SK-N-SH (cell line): ENCODE results near the gene GHDC.

Experiments
- CTCF ChIP-seq: fragments of 200-600 bp; sonication (generic); IDR thresholded peaks from 2 replicates; pipeline ENCODE4 v1.6.1; 2017; ENCODE audit warnings: antibody characterized with exemption, mild to moderate bottlenecking, moderate library complexity
- EP300 ChIP-seq, 2 experiments: IDR thresholded peaks; 2 replicates each; pipeline versions ENCODE4 v1.4.0 to v1.6.1; 2012; ENCODE audit warnings: borderline replicate concordance in 1 of 2, low read depth in 1 of 2, low read length in 1 of 2
- EZH2phosphoT487 ChIP-seq: fragments of 200-600 bp; sonication (generic); IDR thresholded peaks from 2 replicates; pipeline ENCODE4 v1.6.1; 2017; ENCODE audit warnings: low read depth, mixed run types, mild to moderate bottlenecking, antibody characterized with exemption, moderate library complexity, borderline replicate concordance
- RAD21 ChIP-seq: IDR thresholded peaks from 2 replicates; pipeline ENCODE4 v1.6.1; 2012; ENCODE audit warnings: mild to moderate bottlenecking, low read length
- RFX5 ChIP-seq: IDR thresholded peaks from 2 replicates; pipeline ENCODE4 v1.6.1; 2012; ENCODE audit warnings: mild to moderate bottlenecking, improper control_type of control experiment, low read length
- SIN3A ChIP-seq: IDR thresholded peaks from 2 replicates; pipeline ENCODE4 v1.6.1; 2012; ENCODE audit warnings: low read depth, mild to moderate bottlenecking, low read length, moderate library complexity, borderline replicate concordance
- YY1 ChIP-seq: IDR thresholded peaks from 2 replicates; pipeline ENCODE4 v1.4.0; 2012; ENCODE audit warnings: low read depth, mild to moderate bottlenecking
- TF ChIP-seq, protein P1 (sequence below): fragments of 150-350 bp; IDR thresholded peaks from 2 replicates; pipeline ENCODE4 v1.6.1; 2016; ENCODE audit warnings: mild to moderate bottlenecking, low read depth, low read length

DNA sequence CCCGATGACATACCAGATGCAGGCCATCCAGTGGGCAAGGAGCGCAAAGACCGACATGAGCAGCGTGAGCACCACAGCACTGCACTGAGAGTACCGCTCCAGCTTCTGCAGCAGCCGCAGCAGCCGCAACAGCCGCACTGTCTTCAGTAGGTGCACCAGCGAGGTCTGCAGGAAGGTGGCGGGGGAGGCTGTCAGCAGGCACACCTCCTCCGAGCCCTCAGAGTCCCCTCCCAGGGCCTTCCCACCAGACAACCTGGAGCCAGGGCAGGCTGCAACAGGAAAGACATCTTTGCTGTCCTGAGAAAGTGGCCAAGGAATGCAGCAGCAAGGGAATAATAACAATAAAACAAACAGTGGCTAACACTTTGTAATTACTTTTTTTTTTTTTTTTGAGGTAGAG is 22.5 kb downstream of the GHDC start:
- TF ChIP-seq RFX5 = no peak
- TF ChIP-seq SIN3A = no peak
- TF ChIP-seq YY1 = no peak
- no peak for TF ChIP-seq CTCF
- no peak for TF ChIP-seq EP300 (IDR thresholded peaks at IDR 0.05; ENCODE audit: borderline replicate concordance in 1 of 2, low read depth in 1 of 2, low read length in 1 of 2)
- TF ChIP-seq, protein P1, sequence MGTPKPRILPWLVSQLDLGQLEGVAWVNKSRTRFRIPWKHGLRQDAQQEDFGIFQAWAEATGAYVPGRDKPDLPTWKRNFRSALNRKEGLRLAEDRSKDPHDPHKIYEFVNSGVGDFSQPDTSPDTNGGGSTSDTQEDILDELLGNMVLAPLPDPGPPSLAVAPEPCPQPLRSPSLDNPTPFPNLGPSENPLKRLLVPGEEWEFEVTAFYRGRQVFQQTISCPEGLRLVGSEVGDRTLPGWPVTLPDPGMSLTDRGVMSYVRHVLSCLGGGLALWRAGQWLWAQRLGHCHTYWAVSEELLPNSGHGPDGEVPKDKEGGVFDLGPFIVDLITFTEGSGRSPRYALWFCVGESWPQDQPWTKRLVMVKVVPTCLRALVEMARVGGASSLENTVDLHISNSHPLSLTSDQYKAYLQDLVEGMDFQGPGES = no peak
- no peak for TF ChIP-seq RAD21
- TF ChIP-seq EZH2phosphoT487 = no peak
